Measurements from ENCODE around the gene TRAK2.
A peak's percentile ranks its signal among the peaks of the same experiment; 100 is the strongest.
"Not testable (repeated sequence)": the region's sequence is repeated elsewhere in the genome, so short reads cannot be mapped to it uniquely, and the experiment has no call there.

TRAK2 gene

GRCh38 chr2:201451292-201452057 is at the start of gene TRAK2, which contains the start of gene STRADB:
Gene TRAK2 (minus strand): TSS chr2:201451458. CDS start chr2:201420507, 30,951 bp downstream.
Gene STRADB (plus strand): TSS chr2:201451740. CDS start chr2:201454841, 3,101 bp downstream.
- peak; percentile 96 for DNase-seq

DNA sequence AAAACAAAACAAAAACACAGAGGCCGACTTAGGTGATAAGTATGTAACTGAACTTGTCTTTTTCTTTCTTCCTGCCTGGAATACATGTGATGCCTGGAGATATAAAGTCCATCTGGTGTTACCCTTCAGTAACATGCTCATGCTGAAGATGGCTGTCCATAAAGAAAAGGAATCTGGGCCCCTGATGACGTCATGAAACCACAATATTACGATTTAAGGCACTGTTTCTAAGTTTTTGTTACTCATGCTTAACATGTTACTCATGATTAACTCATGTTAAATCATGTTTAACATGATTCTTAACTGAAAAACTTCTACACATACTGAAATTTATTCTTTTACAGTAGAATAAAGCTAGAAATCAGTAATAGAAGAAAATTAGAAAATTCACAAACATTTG is 49.3 kb upstream of the TRAK2 start:
- no peak for DNase-seq

GRCh38 chr2:201496785-201497184 is 45.5 kb upstream of the TRAK2 start:
- no peak for DNase-seq

GRCh38 chr2:201490291-201490690 is 39.0 kb upstream of the TRAK2 start:
- DNase-seq: no peak

GRCh38 chr2:201484805-201485204 is 33.5 kb upstream of the TRAK2 start:
- no peak for DNase-seq

- DNase-seq: not testable (repeated sequence)
Measured at GRCh38 chr2:201483758-201484157, 32.5 kb upstream of the TRAK2 start.

GRCh38 chr2:201483342-201483741 is 32.1 kb upstream of the TRAK2 start:
- DNase-seq: no peak

DNA sequence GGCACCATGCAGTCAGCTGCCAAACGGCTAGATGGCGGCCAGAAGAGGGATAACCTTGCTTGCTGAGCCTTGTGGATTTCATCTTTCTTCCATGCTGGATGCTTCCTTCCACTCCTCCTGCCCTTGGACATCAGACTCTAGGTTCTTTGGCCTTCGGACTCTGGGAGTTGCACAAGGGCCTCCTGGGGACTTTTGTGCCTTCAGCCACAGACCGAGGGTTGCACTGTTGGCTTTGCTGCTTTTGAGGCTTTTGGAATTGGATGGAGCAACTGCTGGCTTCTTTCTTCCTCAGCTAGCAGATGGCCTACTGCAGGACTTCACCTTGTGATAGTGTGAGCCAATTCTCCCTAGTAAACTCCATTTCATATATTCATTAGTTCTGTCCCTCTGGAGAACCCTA is 31.3 kb upstream of the TRAK2 start:
- no peak for DNase-seq

GRCh38 chr2:201472411-201472810 is 21.2 kb upstream of the TRAK2 start:
- no peak for DNase-seq

- no peak for DNase-seq
Measured at GRCh38 chr2:201471732-201472393, 20.6 kb upstream of the TRAK2 start.

- no peak for DNase-seq
Measured at GRCh38 chr2:201470821-201471731, 19.8 kb upstream of the TRAK2 start.

- DNase-seq: no peak
Measured at GRCh38 chr2:201467666-201468065, 16.4 kb upstream of the TRAK2 start.

DNA sequence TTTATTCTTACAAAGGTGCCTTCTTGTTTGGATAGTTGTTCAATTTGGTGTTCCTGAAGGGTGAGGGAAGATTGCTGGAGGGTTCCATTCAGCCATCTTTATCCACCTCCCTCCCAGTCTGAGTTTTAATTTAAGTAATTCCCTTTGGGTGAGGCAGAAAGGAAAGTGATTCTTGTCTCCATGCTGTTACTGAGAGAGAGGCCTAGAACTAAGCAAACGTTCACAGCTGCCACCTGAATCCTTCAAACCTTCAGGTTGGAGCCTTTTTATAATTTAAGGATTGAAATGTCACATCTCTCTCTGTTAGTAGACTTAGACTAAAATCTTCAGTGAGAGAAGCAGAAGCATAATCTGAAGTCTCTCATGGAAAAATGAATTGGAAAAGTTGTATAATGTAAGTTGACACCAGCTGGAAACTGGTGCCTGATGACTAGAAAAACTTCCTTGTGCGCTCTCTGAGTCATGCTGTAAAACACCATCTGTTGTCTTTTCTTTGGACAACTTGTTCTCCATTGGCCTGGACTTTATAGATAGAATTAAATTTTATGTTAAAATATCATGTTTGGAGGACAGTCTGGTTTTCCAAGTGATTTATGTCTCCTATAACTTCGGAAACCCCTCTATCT is 14.9 kb upstream of the TRAK2 start:
- no peak for DNase-seq

- DNase-seq: no peak
Measured at GRCh38 chr2:201465524-201465971, 14.3 kb upstream of the TRAK2 start.

DNA sequence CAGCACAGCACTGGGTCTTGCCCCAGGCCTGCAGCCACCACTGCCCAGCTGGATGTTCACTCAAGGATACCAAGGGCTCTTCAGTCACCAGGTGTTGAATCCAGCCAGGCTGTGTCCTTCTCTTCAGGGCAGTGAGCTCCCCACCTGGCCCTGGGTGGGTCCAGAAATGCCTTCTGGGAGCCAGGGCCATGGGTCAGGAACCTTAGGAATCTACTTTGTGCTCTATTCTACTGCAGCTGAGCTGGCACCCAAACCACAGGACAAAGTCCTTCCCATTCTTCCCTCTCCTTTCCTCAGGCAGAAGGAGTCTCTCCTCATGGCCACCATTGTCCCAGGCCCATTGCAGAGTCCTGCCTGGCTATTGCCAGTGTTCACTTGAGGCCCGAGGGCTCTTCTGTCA is 13.3 kb upstream of the TRAK2 start:
- DNase-seq: no peak

- DNase-seq: no peak
Measured at GRCh38 chr2:201460532-201460931, 9.3 kb upstream of the TRAK2 start.

- DNase-seq: no peak
Measured at GRCh38 chr2:201458381-201458780, 7.1 kb upstream of the TRAK2 start.

DNA sequence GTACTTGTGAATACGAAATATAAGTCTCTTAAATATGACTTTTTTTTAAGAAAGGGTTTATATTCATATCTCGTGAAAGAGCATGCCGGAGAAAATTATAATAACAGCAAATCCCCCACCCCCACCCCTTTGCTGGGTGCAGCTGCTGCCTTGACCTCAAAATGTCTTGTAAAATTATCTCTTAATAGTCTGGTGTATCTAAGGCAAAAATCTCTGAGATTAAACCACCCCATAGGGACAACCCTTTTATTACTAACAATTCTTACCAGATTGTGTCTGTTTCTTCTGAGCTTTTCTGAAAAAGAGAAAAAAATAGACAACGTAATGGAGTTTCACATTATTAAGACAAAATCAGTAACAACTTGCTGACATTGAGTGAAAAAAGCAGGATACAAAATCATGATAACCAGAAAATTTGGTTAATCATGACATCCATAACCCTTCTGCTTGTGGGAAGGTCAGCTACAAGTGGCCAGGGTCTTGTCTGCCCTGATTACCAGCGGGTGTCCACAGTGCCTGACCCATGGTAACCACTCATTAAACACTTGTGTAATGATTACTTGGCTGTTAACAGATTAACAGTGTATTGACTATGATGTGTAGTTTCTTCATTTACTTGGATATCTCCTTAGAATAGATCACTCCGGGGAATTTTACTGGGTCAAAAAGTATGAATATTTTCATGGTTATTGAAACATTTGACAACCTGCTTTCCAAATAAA is 1.8 kb upstream of the TRAK2 start:
- no peak for DNase-seq

DNA sequence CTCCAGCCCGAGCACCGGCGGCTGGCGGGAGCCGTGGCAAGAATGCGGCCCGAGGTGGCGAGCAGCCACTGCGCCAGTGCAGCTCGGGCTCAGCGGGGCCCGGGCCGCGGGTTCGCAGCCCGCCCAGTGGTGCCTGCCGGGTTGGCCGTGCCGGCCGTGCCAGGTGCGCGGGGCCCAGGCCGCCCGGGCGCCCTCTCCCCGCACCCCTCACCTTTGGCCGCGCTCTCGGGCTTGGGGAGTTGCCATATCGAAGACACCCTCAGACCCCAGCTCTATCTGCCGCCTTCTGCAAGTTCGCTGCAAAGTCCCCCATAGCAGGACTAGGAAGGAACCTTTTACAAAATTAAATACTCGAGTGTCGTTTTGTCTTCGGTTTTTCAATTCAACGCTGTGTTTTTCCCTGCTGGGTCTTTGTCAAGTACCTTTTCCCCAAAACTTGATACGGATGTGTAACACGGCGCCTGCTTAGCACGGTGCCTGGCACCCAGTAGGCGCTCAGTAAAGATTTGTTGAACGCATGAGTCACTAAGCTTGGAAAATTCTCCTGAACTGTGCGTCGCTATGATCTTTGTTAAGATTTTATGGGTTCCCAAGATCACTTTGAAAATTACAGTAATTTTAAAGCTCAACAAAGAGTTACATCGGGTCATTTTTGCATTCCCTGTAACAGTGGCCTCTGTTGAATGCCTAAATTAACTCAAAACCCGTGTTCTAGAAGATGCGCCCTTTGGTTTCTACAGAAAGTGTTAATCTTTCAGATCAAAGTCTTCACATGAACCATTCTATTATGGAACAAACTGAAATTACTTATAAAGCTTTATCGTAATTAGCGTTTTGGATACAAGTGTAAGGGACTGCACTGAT is 1.0 kb upstream of the TRAK2 start:
- no peak for DNase-seq

DNA sequence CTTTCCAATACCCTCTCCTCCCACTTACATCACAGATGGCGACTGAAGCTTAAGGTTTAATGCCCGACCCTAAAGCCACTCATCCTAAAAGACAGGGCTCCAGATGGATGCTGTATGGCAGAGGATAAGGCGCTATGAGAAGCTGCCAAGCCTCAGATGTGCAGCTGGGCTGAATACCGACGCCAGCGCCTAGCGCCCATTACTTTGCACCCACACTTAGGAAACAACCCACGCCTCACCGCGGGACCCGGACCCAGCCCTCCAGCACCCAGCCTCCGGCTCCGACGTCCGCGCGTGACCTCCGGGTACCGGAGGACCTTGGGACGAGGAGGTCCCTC is 335 bp downstream of the TRAK2 start:
- DNase-seq: no peak

DNA sequence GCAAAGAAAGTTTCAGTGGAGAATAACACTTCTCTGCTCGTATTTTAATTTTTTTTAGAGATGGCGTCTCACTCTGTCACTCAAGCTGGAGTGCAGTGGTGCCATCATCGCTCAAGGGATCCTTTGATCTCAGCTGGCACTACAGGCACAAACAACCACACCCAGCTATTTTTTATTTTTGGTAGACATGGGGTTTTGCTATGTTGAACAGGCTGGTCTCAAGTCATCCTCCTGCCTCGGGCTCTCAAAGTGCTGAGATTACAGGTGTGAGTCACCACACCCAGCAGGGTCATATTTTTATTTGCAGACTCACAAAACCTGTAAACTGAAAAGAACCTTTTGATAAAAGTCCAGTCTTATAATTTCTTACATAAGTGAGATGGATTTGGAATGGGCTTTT is 2.6 kb downstream of the TRAK2 start:
- no peak for DNase-seq
